ENCODE results near the gene CDH6.

- TF ChIP-seq, protein P1, sequence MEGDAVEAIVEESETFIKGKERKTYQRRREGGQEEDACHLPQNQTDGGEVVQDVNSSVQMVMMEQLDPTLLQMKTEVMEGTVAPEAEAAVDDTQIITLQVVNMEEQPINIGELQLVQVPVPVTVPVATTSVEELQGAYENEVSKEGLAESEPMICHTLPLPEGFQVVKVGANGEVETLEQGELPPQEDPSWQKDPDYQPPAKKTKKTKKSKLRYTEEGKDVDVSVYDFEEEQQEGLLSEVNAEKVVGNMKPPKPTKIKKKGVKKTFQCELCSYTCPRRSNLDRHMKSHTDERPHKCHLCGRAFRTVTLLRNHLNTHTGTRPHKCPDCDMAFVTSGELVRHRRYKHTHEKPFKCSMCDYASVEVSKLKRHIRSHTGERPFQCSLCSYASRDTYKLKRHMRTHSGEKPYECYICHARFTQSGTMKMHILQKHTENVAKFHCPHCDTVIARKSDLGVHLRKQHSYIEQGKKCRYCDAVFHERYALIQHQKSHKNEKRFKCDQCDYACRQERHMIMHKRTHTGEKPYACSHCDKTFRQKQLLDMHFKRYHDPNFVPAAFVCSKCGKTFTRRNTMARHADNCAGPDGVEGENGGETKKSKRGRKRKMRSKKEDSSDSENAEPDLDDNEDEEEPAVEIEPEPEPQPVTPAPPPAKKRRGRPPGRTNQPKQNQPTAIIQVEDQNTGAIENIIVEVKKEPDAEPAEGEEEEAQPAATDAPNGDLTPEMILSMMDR (conservative IDR thresholded peaks at IDR 0.05; ENCODE audit: low read depth, low read length), result no peak
- no peak for TF ChIP-seq POLR2A (IDR thresholded peaks at IDR 0.05; ENCODE audit: low read depth, low read length)
- TF ChIP-seq, protein P2, sequence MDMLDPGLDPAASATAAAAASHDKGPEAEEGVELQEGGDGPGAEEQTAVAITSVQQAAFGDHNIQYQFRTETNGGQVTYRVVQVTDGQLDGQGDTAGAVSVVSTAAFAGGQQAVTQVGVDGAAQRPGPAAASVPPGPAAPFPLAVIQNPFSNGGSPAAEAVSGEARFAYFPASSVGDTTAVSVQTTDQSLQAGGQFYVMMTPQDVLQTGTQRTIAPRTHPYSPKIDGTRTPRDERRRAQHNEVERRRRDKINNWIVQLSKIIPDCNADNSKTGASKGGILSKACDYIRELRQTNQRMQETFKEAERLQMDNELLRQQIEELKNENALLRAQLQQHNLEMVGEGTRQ (IDR thresholded peaks at IDR 0.05; ENCODE audit: low read depth, low read length), result no peak
These were observed 11.3 kb upstream of the CDH6 start for GRCh38 chr5:31182136-31182535.

Data from IMR-90 (cell line).